H1 (cell line): ENCODE data around the gene ILF3. TPM values are rescaled to one million over a fixed set of nuclear protein-coding genes. Genes with fewer than 3 reads are reported as not detected.

Source experiments
- CTCF ChIA-PET: fragments of 300-600 bp; sonication (Branson Sonifier 250); formaldehyde crosslinking; loops from one replicate; lab custom pipeline; 2021; ENCODE audit not compliant: partially characterized antibody; lab: Charles Lee
- POLR2A ChIA-PET: fragments of 300-600 bp; sonication (Branson Sonifier 250); formaldehyde crosslinking; loops from one replicate; lab custom pipeline; 2021; ENCODE audit warnings: inconsistent platforms; ENCODE audit not compliant: partially characterized antibody; lab: Charles Lee
- DNase-seq, 2 experiments: peaks; one replicate each; pipeline versions ENCODE4 v3.0.0 to v3.0.0-alpha.2; 2010 to 2022; ENCODE audit warnings: low spot score in 2 of 2, low read depth in 1 of 2, mixed read lengths in 1 of 2
- FAIRE-seq: peaks from 2 replicates; lab custom pipeline; 2011; peaks lifted over from hg19 to GRCh38; lab: Jason Lieb, UNC
- H2AFZ ChIP-seq: 2 replicates; pipeline ENCODE4 v1.8.1; 2012; ENCODE audit warnings: low read length, inconsistent platforms
- H2AK5ac ChIP-seq: 2 replicates; pipeline ENCODE4 v1.6.1; 2013; ENCODE audit warnings: low read depth, low read length
- H2BK120ac ChIP-seq: replicated peaks from 2 replicates; pipeline ENCODE3; 2013; ENCODE audit warnings: low read depth, low read length, inconsistent platforms
- H2BK12ac ChIP-seq: 2 replicates; pipeline ENCODE4 v1.6.1; 2013; ENCODE audit warnings: low read depth, low read length
- H2BK15ac ChIP-seq: 2 replicates; pipeline ENCODE4 v1.6.1; 2013; ENCODE audit warnings: low read length
- H2BK20ac ChIP-seq: 2 replicates; pipeline ENCODE4 v1.6.1; 2013; ENCODE audit warnings: low read length
- H2BK5ac ChIP-seq: 2 replicates; pipeline ENCODE4 v1.6.1; 2013; ENCODE audit warnings: low read depth, low read length
- H3K14ac ChIP-seq: 2 replicates; pipeline ENCODE4 v1.6.1; 2013; ENCODE audit warnings: inconsistent platforms; ENCODE audit not compliant: insufficient read length
- H3K18ac ChIP-seq: 2 replicates; pipeline ENCODE4 v1.6.1; 2013; ENCODE audit warnings: low read length; ENCODE audit errors: extremely low read depth
- H3K23ac ChIP-seq: 2 replicates; pipeline ENCODE4 v1.6.1; 2013; ENCODE audit warnings: inconsistent platforms; ENCODE audit not compliant: insufficient read length
- H3K23me2 ChIP-seq: 2 replicates; pipeline ENCODE4 v1.6.1; 2013; ENCODE audit warnings: low read depth, low read length
- H3K27ac ChIP-seq: 2 replicates; pipeline ENCODE4 v1.6.1; 2011; ENCODE audit warnings: low read depth, low read length, inconsistent platforms
- H3K27me3 ChIP-seq, 4 experiments: replicated peaks in 1 of 4; 1 replicate in 1 of 4; 2 replicates in 3 of 4; pipeline versions ENCODE4 v1.6.1 to v1.8.1; 2011 to 2013; ENCODE audit warnings: low read length in 3 of 4, mild to moderate bottlenecking in 3 of 4, inconsistent platforms in 2 of 4, mixed read lengths in 2 of 4, moderate library complexity in 1 of 4; ENCODE audit not compliant: control insufficient read depth in 3 of 4, insufficient read depth in 3 of 4; ENCODE audit errors: extremely low read depth in 1 of 4
- H3K36me3 ChIP-seq, 4 experiments: 2 replicates each; pipeline versions ENCODE4 v1.6.1 to v1.8.1; 2011 to 2013; ENCODE audit warnings: mild to moderate bottlenecking in 4 of 4, low read length in 3 of 4, moderate library complexity in 2 of 4, control low read depth in 1 of 4, inconsistent platforms in 1 of 4; ENCODE audit not compliant: insufficient read depth in 4 of 4, control insufficient read depth in 2 of 4
- H3K4ac ChIP-seq: replicated peaks from 2 replicates; pipeline ENCODE3; 2013; ENCODE audit warnings: low read length, low read depth, mixed read lengths, inconsistent platforms; ENCODE audit not compliant: insufficient read length
- H3K4me1 ChIP-seq, 4 experiments: replicated peaks in 1 of 4; 1 replicate in 1 of 4; 2 replicates in 3 of 4; pipeline versions ENCODE4 v1.6.1 to v1.8.1; 2011 to 2013; ENCODE audit warnings: low read length in 3 of 4, inconsistent platforms in 2 of 4, mixed read lengths in 1 of 4; ENCODE audit not compliant: insufficient read depth in 4 of 4, control insufficient read depth in 3 of 4
- H3K4me2 ChIP-seq, 2 experiments: 2 replicates each; pipeline versions ENCODE4 v1.6.1 to v1.8.1; 2011 to 2013; ENCODE audit warnings: low read depth in 2 of 2, low read length in 2 of 2, control low read depth in 1 of 2, inconsistent platforms in 1 of 2, mild to moderate bottlenecking in 1 of 2; ENCODE audit not compliant: insufficient read depth in 1 of 2
- H3K4me3 ChIP-seq, 4 experiments: fragments of 200-600, 300-600 bp in 1 of 4; sonication (generic), shearing (Covaris generic), sonication (Bioruptor Twin) in 1 of 4; 2 replicates each; pipeline versions ENCODE4 v1.5.1 to v1.8.1; 2011 to 2016; ENCODE audit warnings: low read length in 4 of 4, low read depth in 3 of 4, control low read depth in 2 of 4, inconsistent platforms in 2 of 4, mild to moderate bottlenecking in 2 of 4, mixed read lengths in 1 of 4, moderate library complexity in 1 of 4; ENCODE audit not compliant: insufficient read depth in 2 of 4; ENCODE audit errors: extremely low read depth in 1 of 4
- H3K56ac ChIP-seq: replicated peaks from 2 replicates; pipeline ENCODE3; 2013; ENCODE audit warnings: low read depth, mild to moderate bottlenecking, mixed read lengths, low read length, inconsistent platforms; ENCODE audit not compliant: insufficient read length
- H3K79me1 ChIP-seq: 2 replicates; pipeline ENCODE4 v1.6.1; 2013; ENCODE audit warnings: low read depth, low read length, control low read depth
- H3K79me2 ChIP-seq, 2 experiments: 2 replicates each; pipeline versions ENCODE4 v1.6.1 to v1.8.1; 2012 to 2013; ENCODE audit warnings: low read length in 2 of 2, mild to moderate bottlenecking in 2 of 2, inconsistent platforms in 1 of 2; ENCODE audit not compliant: insufficient read depth in 2 of 2, control insufficient read depth in 1 of 2
- H3K9ac ChIP-seq, 4 experiments: replicated peaks in 1 of 4; 1 replicate in 1 of 4; 2 replicates in 3 of 4; pipeline versions ENCODE4 v1.6.1 to v1.8.1; 2011 to 2013; ENCODE audit warnings: low read depth in 3 of 4, low read length in 3 of 4, control low read depth in 2 of 4, mild to moderate bottlenecking in 2 of 4, moderate library complexity in 2 of 4, inconsistent platforms in 1 of 4; ENCODE audit errors: extremely low read depth in 1 of 4
- H3K9me3 ChIP-seq, 2 experiments: 2 replicates each; pipeline versions ENCODE4 v1.6.1 to v1.8.1; 2012 to 2013; ENCODE audit warnings: mild to moderate bottlenecking in 2 of 2, moderate library complexity in 2 of 2, control low read depth in 1 of 2, inconsistent platforms in 1 of 2, low read depth in 1 of 2, low read length in 1 of 2, mixed read lengths in 1 of 2; ENCODE audit not compliant: insufficient read depth in 2 of 2
- H4K20me1 ChIP-seq, 2 experiments: replicated peaks in 1 of 2; 2 replicates each; pipeline versions ENCODE3 to v1.8.1; 2011 to 2013; ENCODE audit warnings: inconsistent platforms in 2 of 2, low read length in 2 of 2, mild to moderate bottlenecking in 1 of 2; ENCODE audit not compliant: insufficient read depth in 2 of 2, control insufficient read depth in 1 of 2
- H4K5ac ChIP-seq: 2 replicates; pipeline ENCODE4 v1.6.1; 2013; ENCODE audit warnings: low read length, low read depth, mixed read lengths, inconsistent platforms; ENCODE audit not compliant: insufficient read length
- H4K8ac ChIP-seq: 2 replicates; pipeline ENCODE4 v1.8.0; 2013; ENCODE audit warnings: mild to moderate bottlenecking, moderate library complexity, low read length, inconsistent platforms; ENCODE audit not compliant: insufficient read depth; ENCODE audit errors: extremely low read depth
- H4K91ac ChIP-seq: replicated peaks from 2 replicates; pipeline ENCODE3; 2013; ENCODE audit warnings: low read length, mixed read lengths, inconsistent platforms; ENCODE audit not compliant: insufficient read length
- CBX8 ChIP-seq: fragments of 300-800, 300-1000 bp; sonication (generic); IDR thresholded peaks from 2 replicates; pipeline ENCODE4 v1.7.1; 2016; ENCODE audit warnings: low read depth, low read length, borderline replicate concordance
- MAFK ChIP-seq: IDR thresholded peaks from 2 replicates; pipeline ENCODE4 v1.6.1; 2012; ENCODE audit warnings: low read depth, mild to moderate bottlenecking, improper control_type of control experiment, low read length
- PHF8 ChIP-seq: fragments of 200-600 bp; sonication (generic); conservative IDR thresholded peaks from 2 replicates; pipeline ENCODE4 v1.7.1; 2012; ENCODE audit warnings: low read depth, mild to moderate bottlenecking, inconsistent platforms, low read length, moderate library complexity
- SAP30 ChIP-seq: fragments of 300-600 bp; sonication (generic); IDR thresholded peaks from 2 replicates; pipeline ENCODE4 v1.7.1; 2012; ENCODE audit warnings: low read length, moderate library complexity, mild to moderate bottlenecking, inconsistent platforms; ENCODE audit not compliant: insufficient read depth, insufficient replicate concordance
- SIN3A ChIP-seq, 2 experiments: IDR thresholded peaks in 1 of 2; conservative IDR thresholded peaks in 1 of 2; 2 replicates each; pipeline ENCODE4 v1.6.1; 2011 to 2012; ENCODE audit warnings: low read length in 2 of 2, improper control_type of control experiment in 1 of 2, low read depth in 1 of 2, mild to moderate bottlenecking in 1 of 2
- SIX5 ChIP-seq: IDR thresholded peaks from 2 replicates; pipeline ENCODE4 v1.6.1; 2011; ENCODE audit warnings: mild to moderate bottlenecking, low read depth, low read length
- TAF7 ChIP-seq: optimal IDR thresholded peaks from 2 replicates; pipeline ENCODE3; 2011; ENCODE audit warnings: low read depth, mild to moderate bottlenecking, inconsistent platforms, low read length, moderate library complexity, borderline replicate concordance
- TCF12 ChIP-seq: IDR thresholded peaks from 2 replicates; pipeline ENCODE4 v1.6.1; 2011; ENCODE audit warnings: low read depth, mild to moderate bottlenecking, low read length
- YY1 ChIP-seq: IDR thresholded peaks from 2 replicates; pipeline ENCODE4 v1.6.1; 2011; ENCODE audit warnings: low read depth, mild to moderate bottlenecking, low read length
- WGBS, 2 experiments: shearing (Covaris generic) in 1 of 2; methylation state at CpG; one replicate each; pipeline versions ENCODE4 v1.1.6 to v1.1.7; 2013 to 2015; ENCODE audit warnings: low lambda C conversion rate in 2 of 2, mixed read lengths in 2 of 2, inconsistent platforms in 1 of 2, low coverage in 1 of 2, missing lambda C conversion rate in 1 of 2; ENCODE audit not compliant: insufficient replicate concordance in 2 of 2, insufficient coverage in 1 of 2, insufficient read length in 1 of 2; ENCODE audit errors: extremely low coverage in 1 of 2, missing lambda C conversion rate in 1 of 2; 5-methylcytosine and 5-hydroxymethylcytosine counted together
- polyA plus RNA-seq, 7 experiments: library from polyadenylated mRNA; depleted of rRNA in 3 of 7; stranded (reverse) in 5 of 7; unstranded in 2 of 7; fragments of >200 nt in 5 of 7; fragments of 200-250 nt in 2 of 7; gene quantifications; 1 replicate in 5 of 7; 2 replicates in 1 of 7; 4 replicates in 1 of 7; pipeline versions ENCODE4 v1.2.1 to v1.2.3, GENCODE V29; 2011 to 2013; ENCODE audit warnings: missing spikeins in 2 of 7, mixed read lengths in 2 of 7
- total RNA-seq: library from RNA; stranded (reverse); fragmentation: NEBNext Ultra II Directional; extraction: Animal tissue kit (Norgen Biotek cat#: 25700); gene quantifications from 2 replicates; pipeline ENCODE4 v1.2.1, GENCODE V29; 2021
- TF ChIP-seq, protein P1 (sequence below): IDR thresholded peaks from 2 replicates; pipeline ENCODE4 v1.6.1; 2012; ENCODE audit warnings: low read length, inconsistent platforms
- TF ChIP-seq, protein P2 (sequence below): IDR thresholded peaks from 2 replicates; pipeline ENCODE4 v1.6.1; 2011; ENCODE audit warnings: low read depth, mild to moderate bottlenecking, low read length; ENCODE audit not compliant: insufficient read depth

Gene ILF3
- total and polyA plus RNA-seq, 2 of the 8 experiments (the other 6 are each of a cell fraction or from before 2014, with no cell fraction given): 291 to 695 TPM

DNA sequence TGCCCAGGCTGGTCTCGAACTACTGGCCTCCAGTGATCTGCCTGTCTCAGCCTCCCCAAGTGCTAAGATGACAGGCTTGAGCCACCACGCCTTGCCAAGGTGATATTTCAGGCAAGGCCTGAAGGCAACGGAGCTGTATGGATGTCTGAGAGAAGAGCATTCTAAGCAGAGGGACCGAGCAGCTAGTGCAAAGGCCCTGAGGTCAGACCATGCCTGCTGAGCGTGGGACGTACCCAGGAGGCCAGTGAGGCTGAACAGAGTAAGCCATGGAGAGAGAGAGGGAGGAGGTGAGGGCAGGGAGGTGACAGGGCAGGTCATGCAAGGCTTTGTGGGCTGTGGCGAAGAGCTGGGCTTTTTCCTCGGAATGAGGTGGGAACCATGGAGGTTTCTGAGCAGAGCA, 32.2 kb upstream of the ILF3 start:
- Histone ChIP-seq H3K79me1 (peaks cover 7% of the 10 kb centered on the region), H3K4me2 (no peak overlapping the region), H3K9me3 (no peaks in the 10 kb centered on the region), H2BK12ac (no peak overlapping the region), H3K4me1 (peaks cover 4 to 9% (median 8%) of the 10 kb centered on the region in 4 experiments), H4K91ac (no peak overlapping the region), H3K27me3 (no peaks in the 10 kb centered on the region), H3K18ac (no peak overlapping the region), H4K5ac (no peak overlapping the region), H3K9ac (no peak overlapping the region), H4K20me1 (no peaks in the 10 kb centered on the region), H2BK15ac (no peak overlapping the region; the same call in 1 of the 2 replicates), H3K79me2 (peaks cover 0 to 8% of the 10 kb centered on the region in 2 experiments; a peak in 2 of 4 replicates), H3K23ac (no peak overlapping the region), H3K56ac (no peak overlapping the region), H3K27ac (no peak overlapping the region), H3K14ac (no peak overlapping the region), H2BK120ac (no peak overlapping the region), H2AFZ (no peak overlapping the region), H2BK5ac (no peak overlapping the region), H3K23me2 (peaks cover 9% of the 10 kb centered on the region; the same call in 1 of the 2 replicates), H3K4me3 (no peak overlapping the region), H3K36me3 (no peaks in the 10 kb centered on the region), H2AK5ac (peak overlapping the region; percentile 70; the same call in 1 of the 2 replicates), H2BK20ac (peak overlapping the region; percentile 61; the same call in 1 of the 2 replicates), H3K4ac (peak overlapping the region; percentile 95), H4K8ac (no peak overlapping the region)
- FAIRE-seq: no peak
- CTCF ChIA-PET: interaction anchor here (0.7 to 6.1 kb wide), 8 partner anchors 10 to 79 kb away, joined by 3 to 46 read pairs (median 5); no protein-coding TSS in a partner anchor
- TF ChIP-seq YY1: no peak
- TF ChIP-seq TCF12: no peak
- TF ChIP-seq PHF8: no peak
- TF ChIP-seq CBX8: no peak
- TF ChIP-seq, protein P1, sequence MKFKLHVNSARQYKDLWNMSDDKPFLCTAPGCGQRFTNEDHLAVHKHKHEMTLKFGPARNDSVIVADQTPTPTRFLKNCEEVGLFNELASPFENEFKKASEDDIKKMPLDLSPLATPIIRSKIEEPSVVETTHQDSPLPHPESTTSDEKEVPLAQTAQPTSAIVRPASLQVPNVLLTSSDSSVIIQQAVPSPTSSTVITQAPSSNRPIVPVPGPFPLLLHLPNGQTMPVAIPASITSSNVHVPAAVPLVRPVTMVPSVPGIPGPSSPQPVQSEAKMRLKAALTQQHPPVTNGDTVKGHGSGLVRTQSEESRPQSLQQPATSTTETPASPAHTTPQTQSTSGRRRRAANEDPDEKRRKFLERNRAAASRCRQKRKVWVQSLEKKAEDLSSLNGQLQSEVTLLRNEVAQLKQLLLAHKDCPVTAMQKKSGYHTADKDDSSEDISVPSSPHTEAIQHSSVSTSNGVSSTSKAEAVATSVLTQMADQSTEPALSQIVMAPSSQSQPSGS: no peak
- TF ChIP-seq SIX5: no peak
- TF ChIP-seq MAFK: no peak
- no peak for TF ChIP-seq TAF7
- TF ChIP-seq, protein P2, sequence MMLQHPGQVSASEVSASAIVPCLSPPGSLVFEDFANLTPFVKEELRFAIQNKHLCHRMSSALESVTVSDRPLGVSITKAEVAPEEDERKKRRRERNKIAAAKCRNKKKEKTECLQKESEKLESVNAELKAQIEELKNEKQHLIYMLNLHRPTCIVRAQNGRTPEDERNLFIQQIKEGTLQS: no peak
- TF ChIP-seq SAP30: no peak
- TF ChIP-seq SIN3A (conservative IDR thresholded peaks at IDR 0.05 in 1 of 2, IDR thresholded peaks at IDR 0.05 in 1 of 2; ENCODE audit: low read depth in 1 of 2, low read length in 2 of 2): no peak
- POLR2A ChIA-PET: interaction anchor here (0.6 to 2.4 kb wide), 7 partner anchors 10 to 324 kb away, joined by 3 to 9 read pairs (median 7); no protein-coding TSS in a partner anchor
- no peak for DNase-seq
- 96% methylated on average over 8 of the region's 8 CpGs; no CpG with 5 or more reads in 1 of the 2 experiments for WGBS, 2 experiments
